Measurements from ENCODE around the gene NEIL1.

Gene NEIL1

GRCh38 chr15:75349851-75350588 is 3.2 kb downstream of the NEIL1 start:
- no peak overlapping the region for H3K4me3 ChIP-seq (ENCODE audit: low read depth, low read length)
- TF ChIP-seq CTCF (IDR thresholded peaks at IDR 0.05; ENCODE audit: borderline replicate concordance, insufficient read depth, low read depth, low read length), result no peak

- no peak for TF ChIP-seq CTCF (IDR thresholded peaks at IDR 0.05; ENCODE audit: borderline replicate concordance, insufficient read depth, low read depth, low read length)
Observed at GRCh38 chr15:75350601-75351361, 3.9 kb downstream of the NEIL1 start.

GRCh38 chr15:75352186-75353080 is 5.6 kb downstream of the NEIL1 start:
- no peak for TF ChIP-seq CTCF (IDR thresholded peaks at IDR 0.05; ENCODE audit: borderline replicate concordance, insufficient read depth, low read depth, low read length)
- H3K4me3 ChIP-seq (ENCODE audit: low read depth, low read length), result no peak overlapping the region

More at GRCh38 chr15:75350601-75351361, 3.9 kb downstream of the NEIL1 start:
- H3K4me3 ChIP-seq (ENCODE audit: low read depth, low read length), result no peak overlapping the region

- no peak overlapping the region for H3K4me3 ChIP-seq (ENCODE audit: low read depth, low read length)
- no peak for TF ChIP-seq CTCF (IDR thresholded peaks at IDR 0.05; ENCODE audit: borderline replicate concordance, insufficient read depth, low read depth, low read length)
Observed at GRCh38 chr15:75353604-75354003, 6.8 kb downstream of the NEIL1 start.

- TF ChIP-seq CTCF (IDR thresholded peaks at IDR 0.05; ENCODE audit: borderline replicate concordance, insufficient read depth, low read depth, low read length), result no peak
- H3K4me3 ChIP-seq (ENCODE audit: low read depth, low read length), result no peak overlapping the region
Observed at GRCh38 chr15:75354454-75354853, 7.6 kb downstream of the NEIL1 start.

GRCh38 chr15:75355369-75355768 is 8.5 kb downstream of the NEIL1 start:
- no peak overlapping the region for H3K4me3 ChIP-seq (ENCODE audit: low read depth, low read length)
- no peak for TF ChIP-seq CTCF (IDR thresholded peaks at IDR 0.05; ENCODE audit: borderline replicate concordance, insufficient read depth, low read depth, low read length)
